NCI-H345 treated with DMSO at 0.1 percent for 48 hours (cell line): ENCODE data around the gene ZNF76.

Source experiments
- DNase-seq: peaks from one replicate; lab custom pipeline; 2025; ENCODE audit not compliant: unreplicated experiment; lab: John Stamatoyannopoulos, UW

ZNF76 gene

GRCh38 chr6:35265523-35265922 lies 6.0 kb downstream of the ZNF76 start:
- DNase-seq: no peak

- no peak for DNase-seq
Measured at GRCh38 chr6:35267446-35267845, 7.9 kb downstream of the ZNF76 start.

GRCh38 chr6:35267897-35268296 lies 8.4 kb downstream of the ZNF76 start:
- no peak for DNase-seq

GRCh38 chr6:35272005-35272404 lies 12.5 kb downstream of the ZNF76 start:
- no peak for DNase-seq

- DNase-seq: no peak
Measured at GRCh38 chr6:35273822-35274559, 14.5 kb downstream of the ZNF76 start.

- DNase-seq: no peak
Measured at GRCh38 chr6:35275744-35276260, 16.3 kb downstream of the ZNF76 start.

- no peak for DNase-seq
Measured at GRCh38 chr6:35278708-35279107, 19.2 kb downstream of the ZNF76 start.

GRCh38 chr6:35280903-35281302 lies 21.4 kb downstream of the ZNF76 start:
- DNase-seq: no peak

GRCh38 chr6:35282472-35282871 lies 22.9 kb downstream of the ZNF76 start:
- DNase-seq: no peak

GRCh38 chr6:35283361-35283760 lies 23.8 kb downstream of the ZNF76 start:
- no peak for DNase-seq

GRCh38 chr6:35287671-35288396 lies 28.3 kb downstream of the ZNF76 start:
- no peak for DNase-seq

GRCh38 chr6:35288834-35289233 lies 29.3 kb downstream of the ZNF76 start:
- no peak for DNase-seq

- DNase-seq: no peak
Measured at GRCh38 chr6:35291491-35291890, 32.0 kb downstream of the ZNF76 start.

- DNase-seq: no peak
Measured at GRCh38 chr6:35292494-35292893, 33.0 kb downstream of the ZNF76 start.

- no peak for DNase-seq
Measured at GRCh38 chr6:35293681-35294080, 34.1 kb downstream of the ZNF76 start.

- DNase-seq: peak; percentile 4
Measured at GRCh38 chr6:35294308-35294945, 34.9 kb downstream of the ZNF76 start.

- no peak for DNase-seq
Measured at GRCh38 chr6:35295036-35295435, 35.5 kb downstream of the ZNF76 start.

GRCh38 chr6:35295521-35296315 lies 36.2 kb downstream of the ZNF76 start:
- DNase-seq: no peak

GRCh38 chr6:35296931-35297600 lies 37.5 kb downstream of the ZNF76 start:
- DNase-seq: no peak
